Measurements from ENCODE around the gene TAAR9.

Gene TAAR9

DNA sequence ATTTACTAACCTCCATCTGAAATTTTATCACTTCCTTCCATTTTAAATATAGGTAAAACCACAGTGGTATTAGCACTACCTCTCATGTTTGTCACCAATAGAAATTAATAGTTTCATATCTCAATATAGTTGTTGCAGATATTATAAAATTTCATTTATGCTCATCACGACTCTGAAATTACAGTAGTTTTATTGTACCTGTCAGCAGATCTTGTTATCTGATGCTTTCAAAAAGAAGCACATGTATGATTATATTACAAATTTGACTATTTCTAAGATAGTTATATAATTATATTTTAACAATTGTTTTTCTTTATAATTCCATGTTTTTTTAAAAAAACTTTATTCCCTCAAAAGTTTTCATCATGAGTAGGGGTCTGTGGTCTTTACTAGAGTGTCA is 46.6 kb downstream of the TAAR9 start:
- Mint-ChIP-seq H3K4me1 (no peaks in the 10 kb centered on the region), H3K36me3 (no peaks in the 10 kb centered on the region), H3K4me3 (no peak overlapping the region), H3K27me3 (peaks cover 18 to 26% of the 10 kb centered on the region in 2 donors), H3K9me3 (peaks cover 0 to 5% of the 10 kb centered on the region in 2 donors), H3K27ac (no peak overlapping the region)
- DNase-seq (no peak), ATAC-seq (replicated peaks) (no peak)

DNA sequence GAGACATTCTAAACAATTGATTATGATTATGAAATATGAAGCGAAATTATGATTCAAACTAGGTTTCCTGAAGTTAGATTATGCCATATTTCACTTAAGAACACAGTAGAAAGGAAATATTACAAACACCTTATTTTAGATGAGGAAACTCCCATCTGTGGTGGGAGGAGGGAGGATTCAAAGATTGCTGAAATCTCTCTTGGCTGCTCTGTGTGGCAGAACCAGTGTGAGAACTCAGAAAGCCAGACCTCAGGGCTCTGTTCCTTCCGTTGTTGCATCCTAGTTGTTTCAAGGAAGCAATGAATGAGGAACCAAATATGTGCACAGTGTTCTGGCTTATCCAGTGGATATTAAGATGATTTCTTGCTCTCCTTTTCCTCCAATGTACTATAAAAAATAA is 49.3 kb downstream of the TAAR9 start:
- H3K36me3 Mint-ChIP-seq: no peaks in the 10 kb centered on the region
- peaks cover 13 to 18% of the 10 kb centered on the region in 2 donors for H3K27me3 Mint-ChIP-seq
- no peaks in the 10 kb centered on the region for H3K9me3 Mint-ChIP-seq
- DNase-seq (no peak), ATAC-seq (replicated peaks) (no peak)
- H3K4me3 Mint-ChIP-seq: no peak overlapping the region
- no peaks in the 10 kb centered on the region for H3K4me1 Mint-ChIP-seq
- H3K27ac Mint-ChIP-seq: no peak overlapping the region

All from stimulated activated naive B cell treated with anti-CD40 and anti-IgM and Interleukin-4, amounts not matched to agents 10 μg/mL and 1 μg/mL and 100 μg/mL, for 72 hours (primary cell).